Ovary (tissue), 9 donors: Measurements from ENCODE around the gene SLC25A5. TPM values are rescaled to one million over a fixed set of nuclear protein-coding genes. Genes with fewer than 3 reads are reported as not detected.

Experiments used
- DNase-seq, 5 donors: peaks; one replicate each; pipeline ENCODE4 v3.0.0-alpha.2; 2019 to 2020
- H3K27ac ChIP-seq, 2 donors: fragments of 200-600 bp; one replicate each; pipeline versions ENCODE4 v1.5.1 to v1.8.0; 2019 to 2022
- H3K27me3 ChIP-seq: fragments of 200-600 bp; one replicate; pipeline ENCODE4 v1.8.0; 2022
- H3K36me3 ChIP-seq: fragments of 200-600 bp; sonication (generic); one replicate; pipeline ENCODE4 v1.5.1; 2019
- H3K4me1 ChIP-seq: one replicate; pipeline ENCODE4 v1.8.1; 2013; ENCODE audit warnings: mild to moderate bottlenecking, moderate library complexity; ENCODE audit not compliant: insufficient read depth
- H3K4me3 ChIP-seq: fragments of 200-600 bp; sonication (generic); one replicate; pipeline ENCODE4 v1.5.1; 2017
- H3K9me3 ChIP-seq, 2 donors: fragments of 200-600 bp in 1 of 2; sonication (generic) in 1 of 2; one replicate each; pipeline versions ENCODE4 v1.5.1 to v1.8.1; 2013 to 2019; ENCODE audit warnings: mild to moderate bottlenecking in 1 of 2, moderate library complexity in 1 of 2
- EP300 ChIP-seq: sonication (generic); formaldehyde crosslinking; IDR thresholded peaks from one replicate; pipeline ENCODE4 v1.6.1; 2017; ENCODE audit warnings: antibody characterized with exemption
- POLR2A ChIP-seq: fragments of 450-650 bp; IDR thresholded peaks from one replicate; pipeline ENCODE4 v1.6.1; 2017; ENCODE audit warnings: antibody characterized with exemption, mild to moderate bottlenecking, moderate library complexity
- WGBS, 3 donors: extraction: QIAGEN DNeasy Blood & Tissue Kit in 1 of 3; methylation state at CpG; one replicate each; pipeline versions ENCODE4 v1.1.5 to v1.1.7; 2013 to 2017; 5-methylcytosine and 5-hydroxymethylcytosine counted together
- intact Hi-C, 4 donors: fragments of 100-400 bp; cut with DNase I; formaldehyde crosslinking; loops; one replicate each; pipeline versions ENCODE4 v1.11.0 to v1.15.1; 2022 to 2023
- polyA plus RNA-seq, 2 donors: library from polyadenylated mRNA; stranded (reverse); fragments of 200-250 nt in 1 of 2; fragments of 350-450 nt in 1 of 2; fragmentation: Illumina TruSeq in 1 of 2; extraction: RNeasy Lipid Tissue Mini Kit (QIAGEN cat#74804) in 1 of 2; gene quantifications; one replicate each; pipeline ENCODE4 v1.2.3, GENCODE V29; 2013 to 2014
- total RNA-seq, 7 donors: library from RNA; depleted of rRNA in 2 of 7; stranded (reverse); fragments of >200 nt in 2 of 7; fragmentation: NEBNext Ultra II Directional in 3 of 7; extraction: Animal tissue kit (Norgen Biotek cat#: 25700) in 3 of 7; gene quantifications; one replicate each; pipeline versions ENCODE4 v1.1.0 to v1.2.4, GENCODE V29; 2016 to 2023
- TF ChIP-seq, protein P1 (sequence below), 3 donors: fragments of 450-650 bp in 2 of 3; fragments of 200-600 bp in 1 of 3; IDR thresholded peaks; one replicate each; pipeline versions ENCODE4 v1.5.1 to v1.8.0; 2016 to 2022; ENCODE audit warnings: antibody characterized with exemption in 3 of 3, mild to moderate bottlenecking in 1 of 3
- donor health status: DM: no; HTN: no; CAD: no; lungs with moderate emphysema.
- donor health status: DM: no; HTN: no; CAD: no.
- donor health status: Bipolar disorder and iron deficiency.
- donor health status: DM: yes; HTN: yes; CAD: no.
- donor health status: DM: no; HTN: no; CAD: no.
- donor health status: DM: yes; HTN: yes; CAD: no.

The SLC25A5 gene
- total and polyA plus RNA-seq, 9 donors: 97.2 to 214 (median 147) TPM

DNA sequence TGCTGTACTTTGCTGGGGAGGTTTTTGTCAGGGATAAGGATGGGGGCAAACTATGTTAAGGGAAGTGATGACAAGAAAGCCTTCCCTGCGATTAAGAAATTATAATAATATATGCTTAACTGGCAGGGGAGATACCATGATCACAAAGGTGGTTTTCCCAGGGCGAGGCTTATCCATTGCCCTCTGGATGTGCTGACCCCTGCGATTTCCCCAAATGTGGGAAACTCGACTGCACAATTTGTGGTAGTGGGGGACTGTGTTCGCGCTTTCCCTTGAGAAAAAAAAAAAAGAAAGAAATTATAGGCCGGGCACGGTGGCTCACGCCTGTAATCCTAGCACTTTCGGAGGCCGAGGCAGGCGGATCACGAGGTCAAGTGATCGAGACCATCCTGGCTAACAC is 44.6 kb upstream of the SLC25A5 start:
- no peak overlapping the region for H3K27ac ChIP-seq
- no peak for TF ChIP-seq POLR2A
- no peak for TF ChIP-seq EP300
- TF ChIP-seq, protein P1, sequence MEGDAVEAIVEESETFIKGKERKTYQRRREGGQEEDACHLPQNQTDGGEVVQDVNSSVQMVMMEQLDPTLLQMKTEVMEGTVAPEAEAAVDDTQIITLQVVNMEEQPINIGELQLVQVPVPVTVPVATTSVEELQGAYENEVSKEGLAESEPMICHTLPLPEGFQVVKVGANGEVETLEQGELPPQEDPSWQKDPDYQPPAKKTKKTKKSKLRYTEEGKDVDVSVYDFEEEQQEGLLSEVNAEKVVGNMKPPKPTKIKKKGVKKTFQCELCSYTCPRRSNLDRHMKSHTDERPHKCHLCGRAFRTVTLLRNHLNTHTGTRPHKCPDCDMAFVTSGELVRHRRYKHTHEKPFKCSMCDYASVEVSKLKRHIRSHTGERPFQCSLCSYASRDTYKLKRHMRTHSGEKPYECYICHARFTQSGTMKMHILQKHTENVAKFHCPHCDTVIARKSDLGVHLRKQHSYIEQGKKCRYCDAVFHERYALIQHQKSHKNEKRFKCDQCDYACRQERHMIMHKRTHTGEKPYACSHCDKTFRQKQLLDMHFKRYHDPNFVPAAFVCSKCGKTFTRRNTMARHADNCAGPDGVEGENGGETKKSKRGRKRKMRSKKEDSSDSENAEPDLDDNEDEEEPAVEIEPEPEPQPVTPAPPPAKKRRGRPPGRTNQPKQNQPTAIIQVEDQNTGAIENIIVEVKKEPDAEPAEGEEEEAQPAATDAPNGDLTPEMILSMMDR (IDR thresholded peaks at IDR 0.05): no peak
- intact Hi-C loops: no loop called here
- DNase-seq: no peak
- no peaks in the 10 kb centered on the region for H3K27me3 ChIP-seq
- H3K4me1 ChIP-seq: no peaks in the 10 kb centered on the region
- no peaks in the 10 kb centered on the region for H3K9me3 ChIP-seq
- WGBS, 3 donors: 91 to 95% (median 94%) methylated on average over 14 of the region's 14 CpGs
- H3K36me3 ChIP-seq: no peaks in the 10 kb centered on the region
- no peak overlapping the region for H3K4me3 ChIP-seq

DNA sequence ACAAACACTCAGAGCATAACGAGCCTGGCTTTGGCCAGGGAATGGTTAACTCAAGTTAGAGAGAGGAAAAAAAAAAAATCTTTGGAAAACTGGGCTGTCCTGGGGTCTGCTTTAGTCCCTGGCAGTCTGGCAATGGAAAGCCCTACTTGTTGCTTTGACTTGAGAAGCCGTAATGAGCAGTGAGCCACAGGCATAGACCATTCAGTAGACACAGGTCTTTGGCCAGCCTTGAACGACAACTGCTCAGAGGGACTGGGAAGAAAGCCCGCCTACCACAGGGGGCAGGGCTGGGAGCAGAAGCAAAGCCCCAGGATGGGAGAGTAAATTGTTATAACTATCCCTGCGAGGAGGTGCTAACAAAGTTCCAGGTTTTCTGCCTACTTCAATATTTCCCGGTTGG is 43.2 kb upstream of the SLC25A5 start:
- Histone ChIP-seq H3K4me1 (no peaks in the 10 kb centered on the region), H3K9me3 (no peaks in the 10 kb centered on the region), H3K27ac (no peak overlapping the region), H3K27me3 (no peaks in the 10 kb centered on the region), H3K4me3 (no peak overlapping the region), H3K36me3 (no peaks in the 10 kb centered on the region)
- no peak for DNase-seq
- intact Hi-C loops: no loop called here
- TF ChIP-seq EP300 (no peak), POLR2A (no peak)
- TF ChIP-seq, protein P1 (IDR thresholded peaks at IDR 0.05): no peak
- WGBS, 3 donors: 57 to 63% (median 57%) methylated on average over 6 of the region's 6 CpGs

DNA sequence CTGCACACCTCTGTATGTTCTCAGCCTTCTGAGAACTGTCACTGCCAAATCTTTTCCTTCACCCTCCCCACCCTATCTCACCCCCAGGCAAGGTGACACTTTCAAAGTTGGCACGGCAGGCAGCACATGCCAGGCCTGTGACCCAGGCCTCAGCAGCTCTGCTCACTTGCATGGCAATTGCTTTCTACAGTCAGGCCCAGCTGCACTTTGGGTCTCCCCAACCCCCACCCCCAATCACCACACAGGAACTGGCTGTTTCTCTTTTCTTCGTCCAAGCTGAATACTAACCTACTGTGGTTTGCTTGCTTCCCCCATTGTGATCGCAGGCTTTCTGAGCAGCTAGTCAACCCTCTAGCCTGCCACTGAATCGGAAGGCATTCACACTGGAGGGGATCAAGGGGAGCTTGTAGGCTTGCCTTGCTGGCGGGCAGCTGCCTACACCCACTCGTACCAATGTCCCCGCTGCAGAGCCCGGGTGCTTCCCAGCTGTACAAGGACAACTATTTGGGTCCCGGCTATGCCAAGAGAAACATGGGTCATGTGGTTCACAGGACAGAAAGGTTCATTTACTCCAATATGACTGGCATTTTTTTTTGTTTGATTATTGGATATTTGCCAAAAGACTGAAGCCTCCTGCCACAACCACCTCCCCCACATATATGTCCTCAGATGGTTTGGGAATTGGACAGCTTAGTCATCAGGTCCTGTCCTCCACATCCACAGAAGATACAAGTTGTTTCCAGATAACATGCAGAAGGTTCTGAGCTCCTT is 41.0 kb upstream of the SLC25A5 start:
- peak in 1 of 5 donors; percentile 9 for DNase-seq
- TF ChIP-seq POLR2A: no peak
- TF ChIP-seq, protein P1 (IDR thresholded peaks at IDR 0.05): no peak
- Histone ChIP-seq H3K4me3 (no peak overlapping the region), H3K36me3 (no peaks in the 10 kb centered on the region), H3K4me1 (no peaks in the 10 kb centered on the region), H3K9me3 (no peaks in the 10 kb centered on the region), H3K27me3 (no peaks in the 10 kb centered on the region), H3K27ac (no peak overlapping the region)
- intact Hi-C loops: no loop called here
- WGBS, 3 donors: 69 to 74% (median 71%) methylated on average over 9 of the region's 9 CpGs

DNA sequence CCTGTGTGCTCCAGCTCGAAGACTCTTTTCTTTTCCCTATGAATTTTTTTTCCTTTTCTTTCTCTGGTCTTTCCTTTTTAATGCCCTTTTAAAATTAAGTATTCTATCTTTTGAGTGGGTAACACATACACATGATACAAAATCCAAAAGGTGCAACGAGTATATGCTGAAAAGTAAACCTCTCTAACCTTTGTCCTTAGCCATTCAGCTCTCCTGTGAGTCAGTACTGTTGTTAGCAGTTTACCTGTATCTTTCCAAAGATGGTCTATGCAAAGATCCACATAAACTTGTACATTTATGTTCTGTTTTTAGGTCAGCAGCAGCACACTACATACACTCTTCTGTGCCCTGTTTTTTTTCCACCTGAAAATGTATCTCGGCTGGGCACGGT is 40.5 kb upstream of the SLC25A5 start:
- 70 to 72% (median 71%) methylated on average over 4 of the region's 4 CpGs for WGBS, 3 donors
- TF ChIP-seq, protein P1 (IDR thresholded peaks at IDR 0.05): no peak
- TF ChIP-seq POLR2A (no peak), EP300 (no peak)
- intact Hi-C loops: no loop called here

More for the DNA sequence above, 40.5 kb upstream of the SLC25A5 start:
- H3K4me1 ChIP-seq: no peaks in the 10 kb centered on the region
- DNase-seq: no peak
- H3K4me3 ChIP-seq: no peak overlapping the region
- H3K9me3 ChIP-seq: no peaks in the 10 kb centered on the region
- H3K27ac ChIP-seq: no peak overlapping the region
- no peaks in the 10 kb centered on the region for H3K27me3 ChIP-seq
- no peaks in the 10 kb centered on the region for H3K36me3 ChIP-seq
